Embryonic facial prominence (tissue), 1 donor: ENCODE data around the gene DTNBP1.

ENCODE experiments used
- DNase-seq: peaks from one replicate; pipeline ENCODE4 v3.0.0-alpha.2; 2016; ENCODE audit errors: extremely low spot score

The DTNBP1 gene

DNA sequence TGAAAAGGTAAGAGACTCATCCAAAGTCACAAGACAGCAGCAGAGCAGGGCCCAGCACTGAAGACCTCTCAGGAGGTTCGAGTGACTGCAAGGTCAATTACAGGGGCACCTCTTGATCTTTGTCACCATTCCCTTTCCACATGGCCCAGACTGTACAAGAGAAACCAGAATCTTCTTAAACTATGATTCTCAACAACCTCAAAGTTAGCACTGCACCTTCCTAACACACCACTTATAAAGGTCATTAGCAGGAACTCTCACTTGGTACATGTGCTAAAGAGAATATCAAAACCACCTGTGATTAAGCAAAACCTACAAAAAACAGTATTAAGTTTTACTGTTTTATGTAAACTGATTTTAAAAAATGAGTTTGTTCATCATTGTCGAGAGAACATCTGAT is 70.2 kb downstream of the DTNBP1 start:
- no peak for DNase-seq

DNA sequence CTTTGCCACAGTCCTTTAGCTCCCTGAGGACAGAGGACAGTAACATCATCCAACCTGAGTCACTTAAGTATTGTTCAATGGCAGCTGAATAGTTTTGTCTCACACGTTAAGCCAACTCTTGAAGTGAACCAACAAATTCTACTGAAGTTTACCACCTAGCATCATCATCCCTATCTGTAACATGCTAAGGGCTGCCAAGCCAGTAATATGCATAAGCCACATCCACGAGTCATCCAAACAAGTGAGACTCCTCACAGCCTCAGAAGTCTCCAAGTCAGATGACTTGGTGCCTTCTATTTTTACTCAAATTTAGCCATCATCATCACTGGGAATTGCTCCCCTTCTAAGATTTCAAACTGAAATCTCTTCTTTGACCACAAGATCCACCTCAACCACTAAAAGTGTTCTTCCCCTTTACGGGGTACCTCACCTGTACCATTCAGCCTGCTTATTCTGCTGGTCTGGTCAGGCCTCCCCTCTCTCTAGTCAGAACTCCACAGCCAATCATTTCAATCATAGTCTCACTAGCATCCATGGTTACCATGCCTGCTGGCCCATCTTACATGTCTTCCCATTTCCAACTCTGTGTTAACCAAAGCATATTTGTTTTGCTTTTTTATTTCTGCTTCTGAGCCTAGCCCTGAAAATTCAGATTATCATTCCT is 73.7 kb downstream of the DTNBP1 start:
- DNase-seq = no peak

DNA sequence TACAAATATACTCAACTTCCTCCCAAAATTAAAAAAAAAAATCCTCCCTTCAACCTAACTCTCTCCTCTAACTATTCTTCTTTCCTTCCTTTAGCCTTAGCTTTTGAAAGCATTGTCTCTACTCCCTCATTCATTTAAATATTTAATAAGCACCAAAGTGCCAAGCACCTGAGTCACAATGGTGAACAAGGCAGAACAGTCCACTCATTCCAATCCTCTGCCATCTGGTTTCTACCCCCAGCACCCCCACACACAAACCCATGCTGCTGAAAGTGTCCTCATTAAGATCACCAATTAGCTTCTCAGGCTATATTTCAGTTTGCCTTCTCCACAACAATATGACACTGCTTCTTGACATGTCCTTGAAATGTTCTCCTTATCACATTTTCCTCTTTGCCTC is 76.3 kb downstream of the DTNBP1 start:
- no peak for DNase-seq

DNA sequence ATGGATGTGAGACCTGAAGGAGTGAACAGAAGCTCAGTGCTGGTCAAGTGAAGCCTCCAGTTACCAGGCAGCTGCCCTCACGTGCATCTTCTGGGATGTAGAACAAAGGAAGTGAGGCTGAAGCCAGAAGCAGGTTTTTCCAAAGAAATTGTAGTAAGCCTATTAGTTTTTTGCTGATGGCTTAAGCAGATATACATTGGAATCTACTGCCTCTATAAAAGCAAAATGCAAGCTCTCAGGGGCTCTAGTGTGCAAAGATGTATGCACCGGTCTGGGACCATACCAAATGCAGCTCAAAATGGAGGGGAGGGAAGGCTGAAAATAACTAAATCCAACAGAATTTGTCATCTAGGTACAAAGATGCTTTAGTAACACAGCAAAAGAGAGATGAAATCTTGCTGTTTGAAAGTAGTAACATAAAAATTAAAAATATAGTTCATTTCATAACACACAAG is 77.0 kb downstream of the DTNBP1 start:
- no peak for DNase-seq

DNA sequence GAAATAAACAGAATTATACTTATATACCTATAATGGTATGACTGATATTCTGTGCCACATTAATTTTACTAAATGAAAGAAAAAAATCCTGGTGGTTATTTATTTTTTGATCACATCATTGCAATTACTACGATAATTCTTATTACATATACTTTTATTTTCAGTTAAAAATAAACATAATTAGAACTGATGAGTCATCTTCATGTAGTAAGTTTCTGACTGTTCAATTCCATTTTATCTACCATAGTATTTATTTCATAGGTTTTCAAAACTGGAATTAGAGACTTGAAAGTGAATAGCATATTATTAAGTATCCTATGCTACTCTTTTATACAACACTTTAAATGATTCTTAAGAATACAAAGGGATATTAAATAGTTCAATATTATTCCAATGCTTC is 80.3 kb downstream of the DTNBP1 start:
- no peak for DNase-seq

DNA sequence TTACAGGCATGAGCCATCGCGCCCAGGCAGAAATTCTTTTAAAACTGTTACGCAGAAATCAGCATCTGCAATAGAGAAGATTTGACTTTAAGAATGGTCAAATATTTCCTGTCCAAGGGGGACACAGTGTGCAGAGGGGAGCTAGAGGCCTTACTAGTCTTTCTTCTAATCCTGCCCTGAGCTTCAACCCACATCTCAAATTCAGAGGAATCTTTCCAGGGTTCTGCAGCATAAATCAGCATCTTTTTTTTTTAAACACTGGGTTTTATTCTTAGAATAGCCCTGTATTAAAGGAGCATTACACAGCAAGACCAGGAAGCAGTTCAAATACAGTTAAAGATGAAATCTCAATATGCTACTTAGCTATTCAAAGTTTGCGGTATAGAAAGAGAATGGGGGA is 81.1 kb downstream of the DTNBP1 start:
- no peak for DNase-seq

DNA sequence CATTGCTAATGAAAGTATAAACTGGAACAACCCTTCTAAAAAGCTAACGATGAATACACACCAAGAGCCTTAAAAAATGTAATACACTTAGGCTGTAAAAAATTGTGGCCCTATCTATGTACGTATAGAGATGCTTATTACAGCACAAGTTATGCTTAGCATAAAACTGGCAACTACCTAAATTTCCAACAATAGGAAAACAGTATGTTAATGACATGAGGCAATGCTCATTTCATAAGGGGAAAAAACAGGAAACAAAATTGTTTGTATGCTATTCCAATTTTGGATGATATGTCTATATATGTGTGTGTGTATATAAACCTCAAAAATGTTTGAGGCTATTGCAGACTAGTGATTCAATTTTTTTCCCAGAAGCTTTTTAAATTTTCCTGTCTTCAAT is 82.5 kb downstream of the DTNBP1 start:
- no peak for DNase-seq

DNA sequence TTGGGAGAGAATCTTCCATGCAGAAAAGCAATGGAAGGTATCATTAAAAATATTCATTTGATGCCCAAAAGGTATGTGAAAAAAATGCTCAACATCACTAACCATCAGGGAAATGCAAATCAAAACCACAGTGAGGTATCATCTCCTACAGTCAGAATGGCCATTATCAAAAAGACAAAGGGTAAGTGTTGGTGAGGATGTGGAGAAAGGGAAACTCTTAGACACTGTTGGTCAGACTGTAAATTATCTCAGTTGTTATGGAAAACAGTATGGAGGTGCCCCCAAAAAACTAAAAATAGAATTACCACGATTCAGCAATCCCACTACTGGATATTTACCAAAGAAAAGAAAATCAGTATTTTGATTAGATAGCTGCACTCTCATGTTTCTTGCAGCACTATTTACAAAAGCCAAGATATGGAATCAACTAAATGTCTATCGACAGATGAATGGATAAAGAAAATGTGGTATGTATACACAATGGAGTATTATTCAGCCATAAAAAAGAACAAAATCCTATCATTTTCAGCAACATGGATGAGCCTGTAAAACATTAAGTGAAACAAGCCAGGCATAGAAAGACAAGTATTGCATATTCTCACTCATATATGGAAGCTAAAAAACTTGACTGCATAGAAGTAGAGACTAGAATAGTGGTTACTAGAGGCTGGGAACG is 84.0 kb downstream of the DTNBP1 start:
- DNase-seq = no peak

DNA sequence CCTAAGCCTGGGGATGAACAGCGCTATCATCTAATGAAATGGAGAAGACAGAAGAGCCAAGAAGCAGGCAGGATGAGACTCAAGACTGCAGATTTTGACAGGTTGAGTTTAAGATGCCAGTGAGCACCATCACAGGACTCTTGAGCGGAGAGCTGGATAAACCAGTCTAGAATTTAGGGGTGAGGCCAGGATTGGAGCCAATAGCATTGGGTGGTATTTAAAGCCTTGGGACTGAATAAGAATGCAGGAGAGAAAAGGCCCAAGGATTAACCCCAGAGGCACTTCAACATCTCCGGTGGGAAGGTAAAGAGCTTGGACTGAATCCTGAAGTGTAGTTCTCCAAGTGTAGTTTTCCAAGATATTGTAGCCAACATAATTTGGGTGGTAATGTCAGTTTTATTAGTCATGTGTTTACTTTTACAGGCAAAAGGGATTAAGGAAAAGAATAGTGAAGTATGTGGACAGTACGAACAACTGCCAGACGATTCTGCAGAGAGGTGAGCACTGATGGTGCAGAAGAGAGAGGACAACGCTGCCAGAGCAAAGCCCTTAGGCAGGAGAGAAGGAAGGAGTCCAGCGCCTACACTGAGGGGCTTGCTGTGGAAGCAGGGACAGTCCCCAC is 85.2 kb downstream of the DTNBP1 start:
- DNase-seq = no peak

DNA sequence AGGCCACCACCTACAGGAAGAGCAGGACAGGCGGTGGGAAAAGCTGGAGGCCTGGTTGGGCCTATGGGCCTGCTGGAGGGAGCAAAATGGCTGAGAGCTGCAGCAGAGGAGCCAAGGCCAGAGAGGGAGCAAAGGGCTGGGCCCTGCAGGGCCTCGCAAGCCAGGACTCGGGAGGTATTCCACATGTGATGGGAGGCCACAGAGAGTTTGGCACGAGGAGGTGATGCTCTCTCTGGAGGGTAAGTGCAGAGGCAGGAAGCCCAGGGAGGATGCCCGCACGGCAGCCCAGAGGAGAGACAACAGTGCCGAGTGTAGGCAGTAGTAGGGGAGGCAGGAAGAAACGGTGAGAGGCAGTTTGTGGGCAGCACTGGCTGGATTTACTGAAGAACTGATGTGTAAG is 85.7 kb downstream of the DTNBP1 start:
- DNase-seq = no peak

DNA sequence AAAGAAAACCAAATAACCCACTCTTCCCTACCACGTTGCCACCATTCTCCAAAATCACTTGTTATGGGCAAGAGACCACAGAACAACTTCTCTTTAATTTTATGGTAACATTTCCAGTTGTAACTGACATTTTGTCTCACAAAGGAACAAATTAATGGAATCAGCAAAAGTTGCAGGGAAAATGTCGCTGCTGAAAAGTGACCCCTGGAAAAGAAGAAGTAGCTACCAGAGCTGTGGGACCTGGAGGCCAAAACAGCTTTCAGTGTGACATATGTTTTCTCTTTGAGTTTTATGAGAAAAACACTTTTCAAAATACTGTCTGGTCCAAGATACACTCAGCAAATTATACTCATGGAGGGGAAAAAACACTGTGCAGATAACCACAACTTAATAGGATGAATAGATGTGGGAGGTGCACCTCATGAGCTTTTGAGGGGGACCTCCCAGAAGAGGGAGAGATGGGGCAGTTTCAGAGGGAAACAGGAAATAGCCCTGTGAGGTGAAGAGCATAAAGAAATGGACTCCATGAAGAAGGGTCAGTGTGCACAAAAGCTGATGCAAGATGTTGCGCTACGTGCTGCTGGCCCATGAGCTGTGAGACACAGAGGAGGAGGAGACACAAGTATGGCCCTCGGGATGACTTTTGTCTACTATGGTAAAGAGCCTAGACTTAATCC is 87.3 kb downstream of the DTNBP1 start:
- DNase-seq = no peak

DNA sequence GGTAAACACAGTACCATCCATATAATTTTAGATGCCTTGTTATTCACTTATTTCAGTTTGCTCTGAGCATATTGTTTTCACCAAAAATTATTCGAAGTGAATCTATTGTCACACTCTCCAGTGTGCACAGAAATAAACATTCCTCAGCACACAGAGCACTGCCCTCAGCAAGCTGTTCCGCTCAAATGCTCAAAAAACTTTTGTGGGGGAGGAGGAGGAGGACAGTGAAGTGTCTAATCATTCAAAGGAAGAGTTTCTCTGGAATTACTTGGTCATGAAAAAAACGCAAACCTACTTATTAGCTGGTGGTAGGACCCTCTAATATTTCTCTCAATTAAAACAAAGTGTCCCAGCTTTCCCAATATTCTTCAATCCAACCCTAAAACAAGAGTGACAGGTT is 88.3 kb downstream of the DTNBP1 start:
- no peak for DNase-seq

DNA sequence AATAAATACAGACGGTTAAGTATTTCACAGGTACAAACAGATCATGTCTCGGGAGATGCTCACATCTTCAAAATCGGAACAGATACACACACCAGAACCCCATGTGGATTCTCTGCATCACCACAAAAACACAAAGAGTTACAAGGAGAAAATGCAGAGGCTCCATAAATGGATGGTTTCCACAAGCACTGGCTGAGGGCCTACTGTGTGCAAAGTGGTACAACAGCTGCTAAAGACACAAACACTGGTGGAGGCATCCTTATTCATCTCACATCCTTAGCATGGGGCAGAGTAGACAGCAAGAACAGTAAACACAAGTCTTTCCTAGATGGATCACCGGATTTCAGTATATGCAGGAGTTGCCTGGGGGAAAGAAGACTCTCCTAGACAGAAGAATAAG is 88.8 kb downstream of the DTNBP1 start:
- DNase-seq = no peak

DNA sequence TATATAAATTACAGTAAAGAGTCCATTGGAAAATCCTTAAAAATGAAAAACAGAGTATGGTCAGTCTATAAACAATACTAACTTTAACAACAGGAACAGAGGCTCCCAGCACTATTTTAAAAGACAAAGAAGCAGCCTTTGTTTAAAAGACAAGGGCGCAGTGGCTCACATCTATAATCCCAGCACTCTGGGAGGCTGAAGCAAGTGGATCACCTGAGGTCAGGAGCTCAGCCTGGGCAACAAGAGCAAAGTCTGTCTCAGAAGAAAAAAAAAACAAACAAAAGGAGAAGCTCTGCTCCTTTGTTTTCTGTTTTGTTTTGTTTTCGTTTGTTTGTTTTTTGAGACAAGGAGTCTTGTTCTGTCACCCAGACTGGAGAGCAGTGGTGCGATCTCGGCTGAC is 89.4 kb downstream of the DTNBP1 start:
- no peak for DNase-seq

DNA sequence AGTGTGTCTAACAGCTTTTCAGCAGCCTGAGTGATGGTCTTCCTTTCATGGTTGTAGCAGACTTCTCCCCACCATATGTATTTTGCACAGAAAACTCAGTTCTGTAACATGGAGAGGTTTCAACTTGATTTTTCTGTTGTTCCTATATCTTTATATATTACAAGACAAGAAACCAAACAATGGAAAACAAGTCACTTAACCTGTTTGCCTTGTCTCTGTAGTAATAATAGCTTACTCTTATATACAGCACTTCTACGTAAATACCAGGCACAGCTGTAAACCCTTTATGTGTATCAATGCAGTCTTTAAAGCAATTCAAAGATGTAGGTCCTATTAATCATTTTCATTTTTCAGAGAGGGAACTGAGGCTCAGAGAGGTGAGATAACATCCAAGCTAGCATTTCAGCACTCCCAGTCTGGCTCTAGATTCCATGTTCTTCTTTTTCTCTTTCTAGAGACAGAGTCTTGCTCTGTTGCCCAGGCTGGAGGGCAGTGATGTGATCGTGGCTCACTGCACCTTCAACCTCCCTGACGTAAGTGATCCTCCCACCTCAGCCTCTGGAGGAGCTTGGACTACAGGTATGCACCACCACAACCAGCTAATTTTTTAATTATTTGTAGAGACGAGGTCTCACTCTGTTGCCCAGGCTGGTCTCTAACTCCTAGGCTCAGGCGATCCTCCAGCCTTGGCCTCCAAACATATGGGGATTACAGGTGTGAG is 90.4 kb downstream of the DTNBP1 start:
- DNase-seq = no peak

DNA sequence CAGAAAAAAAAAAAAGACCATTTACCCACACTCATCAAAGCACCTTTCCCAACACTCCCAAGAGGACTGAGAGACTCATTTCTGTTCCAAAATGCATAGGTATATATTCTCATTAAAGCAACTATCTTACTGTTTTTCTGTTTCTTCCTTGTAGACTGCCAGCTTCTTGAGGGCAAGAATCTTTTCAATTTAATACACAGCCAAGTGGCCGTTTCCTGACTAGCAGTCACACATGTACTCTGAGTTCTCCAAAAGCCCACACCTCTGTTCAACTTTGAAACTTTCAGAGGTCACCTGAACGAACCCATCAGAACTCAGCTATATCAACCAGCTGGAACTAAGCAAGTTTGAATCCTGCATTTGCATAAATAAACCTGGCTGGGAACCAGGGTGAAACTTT is 92.7 kb downstream of the DTNBP1 start:
- DNase-seq = no peak

DNA sequence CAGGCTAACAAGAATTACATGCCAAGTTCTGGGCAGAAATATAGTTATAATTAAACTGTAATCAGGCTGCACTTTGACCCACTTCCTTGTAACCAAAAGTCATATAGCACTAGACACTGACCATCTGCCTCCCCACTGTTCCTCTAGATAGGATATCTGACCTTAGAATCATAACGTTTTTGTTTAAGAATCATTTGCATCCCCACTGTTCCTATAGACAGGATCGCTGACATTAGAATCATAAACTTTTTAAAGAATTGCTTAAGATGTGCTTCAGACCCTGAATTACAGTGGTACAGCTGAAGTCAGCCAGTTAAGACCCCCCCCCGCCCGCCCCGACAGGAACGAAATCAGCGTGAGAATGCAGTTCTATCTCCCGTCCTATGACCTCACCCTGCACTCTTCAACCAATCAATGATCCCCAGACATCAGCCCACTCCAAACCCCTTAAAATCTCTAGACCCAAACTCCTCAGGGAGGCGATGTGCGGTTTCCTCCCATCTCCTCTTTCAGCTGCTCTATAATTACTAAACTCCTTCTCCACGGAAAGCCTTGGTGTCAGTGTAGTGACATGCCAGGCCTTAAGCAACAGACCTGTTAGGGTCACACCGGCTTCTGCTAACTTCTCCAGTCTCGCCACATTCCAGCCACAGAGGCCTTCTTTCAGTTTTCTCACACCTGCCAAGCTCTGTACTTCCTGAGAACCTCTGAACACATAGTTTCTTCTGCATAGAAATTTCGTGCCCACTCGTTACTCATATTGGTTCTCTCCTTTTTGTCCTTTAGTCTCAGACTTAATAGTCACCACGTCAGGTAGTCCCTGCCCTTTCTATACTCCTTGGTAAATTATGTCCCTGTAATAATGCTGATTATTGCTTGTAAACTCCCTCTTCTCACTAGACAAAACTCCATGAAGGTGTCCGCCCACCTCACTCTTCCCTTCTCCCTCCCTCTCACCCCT is 93.5 kb downstream of the DTNBP1 start:
- DNase-seq = no peak

DNA sequence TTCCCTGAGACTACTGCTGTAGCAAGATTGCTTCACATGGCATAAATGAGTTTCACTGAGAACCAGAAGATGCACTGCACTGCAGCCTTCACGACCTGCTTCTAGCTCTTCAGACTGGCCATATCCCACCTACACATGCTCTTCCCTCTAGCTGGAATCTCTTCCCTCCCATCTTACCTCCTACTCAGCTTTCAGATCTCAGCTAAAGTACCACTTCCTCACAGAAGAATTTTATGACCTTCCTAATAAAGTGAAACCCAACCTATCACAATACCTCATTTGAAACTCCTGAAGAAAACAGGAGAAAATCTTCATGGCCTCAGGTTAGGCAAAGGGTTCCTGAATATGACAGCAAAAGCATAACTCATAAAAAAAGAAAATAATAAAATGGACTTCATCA is 99.9 kb downstream of the DTNBP1 start:
- no peak for DNase-seq

DNA sequence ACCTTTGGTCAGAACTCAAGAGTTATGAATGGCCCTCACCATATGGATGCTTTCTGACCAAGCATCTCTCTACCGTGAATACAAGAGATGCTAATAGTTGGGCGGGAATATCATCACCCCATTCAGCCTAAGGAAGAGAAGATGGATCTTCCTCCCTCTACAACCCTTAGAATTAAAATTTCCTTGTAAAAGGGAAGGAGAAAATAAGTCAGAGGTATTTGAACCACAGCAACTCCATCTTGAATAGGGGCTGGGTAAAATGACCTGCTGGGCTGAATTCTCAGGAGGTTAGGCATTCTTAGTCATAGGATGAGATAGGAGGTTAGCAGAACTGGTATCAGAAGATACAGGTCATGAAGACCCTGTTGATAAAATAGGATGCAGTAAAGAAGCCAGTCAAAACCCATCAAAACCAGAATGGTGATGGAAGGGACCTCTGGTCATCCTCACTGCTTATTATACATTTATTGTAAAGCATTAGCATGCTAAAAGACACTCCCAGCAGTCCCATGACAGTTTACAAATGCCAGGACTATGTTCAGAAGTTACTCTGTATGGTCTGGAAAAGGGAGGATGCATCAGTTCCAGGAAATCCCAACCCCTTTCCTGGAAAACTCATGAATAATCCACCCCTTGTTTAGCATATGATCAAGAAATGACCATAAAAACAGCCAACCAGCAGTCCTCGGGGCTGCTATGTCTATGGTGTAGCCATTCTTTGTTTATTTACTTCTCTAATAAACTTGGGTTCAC is 101.2 kb downstream of the DTNBP1 start:
- no peak for DNase-seq

DNA sequence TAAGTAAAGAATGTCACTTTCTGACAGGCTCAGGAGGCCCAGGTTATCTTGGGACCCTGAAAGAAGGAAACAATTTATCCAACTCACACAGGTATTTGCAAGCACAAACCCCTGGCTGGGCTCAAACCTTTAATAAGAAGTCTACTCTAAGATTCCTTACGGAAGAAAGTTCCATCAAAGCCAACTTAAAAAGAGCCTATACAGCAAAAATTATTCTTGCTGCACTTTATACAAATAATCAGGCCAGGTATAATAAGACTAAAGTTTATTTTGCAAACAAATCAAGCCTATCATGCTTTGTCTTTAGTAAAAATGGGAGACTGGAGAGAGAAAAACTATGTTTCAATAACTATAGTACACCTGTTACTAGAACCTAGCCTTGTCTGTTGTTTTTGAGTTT is 102.1 kb downstream of the DTNBP1 start:
- DNase-seq = no peak
